Epidermal melanocyte (primary cell): ENCODE results near the gene NPAS1.
"Not testable (repeated sequence)": the region's sequence is repeated elsewhere in the genome, so short reads cannot be mapped to it uniquely, and the experiment has no call there.

ENCODE experiments used
- DNase-seq: peaks from one replicate; pipeline ENCODE4 v3.0.0; 2011; ENCODE audit warnings: low spot score; ENCODE audit not compliant: insufficient read length

Gene NPAS1

GRCh38 chr19:47044946-47045866 lies 25.6 kb downstream of the NPAS1 start:
- DNase-seq = no peak

GRCh38 chr19:47045867-47046470 lies 26.3 kb downstream of the NPAS1 start:
- DNase-seq = no peak

- DNase-seq = no peak
These were observed 27.7 kb downstream of the NPAS1 start for GRCh38 chr19:47047272-47047762.

GRCh38 chr19:47047763-47048405 lies 28.2 kb downstream of the NPAS1 start:
- DNase-seq = peak; percentile 100

- DNase-seq = no peak
These were observed 29.7 kb downstream of the NPAS1 start for GRCh38 chr19:47049307-47049700.

- not testable (repeated sequence) for DNase-seq
These were observed 30.9 kb downstream of the NPAS1 start for GRCh38 chr19:47050562-47050961.

- no peak for DNase-seq
These were observed 36.8 kb downstream of the NPAS1 start for GRCh38 chr19:47056411-47056810.

- DNase-seq = no peak
These were observed 37.7 kb downstream of the NPAS1 start for GRCh38 chr19:47057328-47057727.

- no peak for DNase-seq
These were observed 39.0 kb downstream of the NPAS1 start for GRCh38 chr19:47058621-47059022.

GRCh38 chr19:47063874-47064273 lies 44.2 kb downstream of the NPAS1 start:
- DNase-seq = no peak

- DNase-seq = no peak
These were observed 45.6 kb downstream of the NPAS1 start for GRCh38 chr19:47065242-47065641.

- no peak for DNase-seq
These were observed 47.0 kb downstream of the NPAS1 start for GRCh38 chr19:47066376-47067214.

- no peak for DNase-seq
These were observed 47.7 kb downstream of the NPAS1 start for GRCh38 chr19:47067215-47067847.

GRCh38 chr19:47068246-47068645 lies 48.6 kb downstream of the NPAS1 start:
- DNase-seq = no peak

GRCh38 chr19:47068876-47069406 lies 49.3 kb downstream of the NPAS1 start:
- DNase-seq = no peak

- DNase-seq = no peak
These were observed 50.2 kb downstream of the NPAS1 start for GRCh38 chr19:47069795-47070194.

- DNase-seq = no peak
These were observed 51.1 kb downstream of the NPAS1 start for GRCh38 chr19:47070756-47071155.

- no peak for DNase-seq
These were observed 52.1 kb downstream of the NPAS1 start for GRCh38 chr19:47071731-47072130.

GRCh38 chr19:47072323-47072722 lies 52.7 kb downstream of the NPAS1 start:
- no peak for DNase-seq

GRCh38 chr19:47073574-47073973 lies 53.9 kb downstream of the NPAS1 start:
- DNase-seq = no peak
